GM13977 (cell line): ENCODE measurements around the gene TNFRSF6B.
A peak's percentile ranks its signal among the peaks of the same experiment; 100 is the strongest.

Experiments used
- DNase-seq: peaks from one replicate; pipeline ENCODE4 v3.0.0; 2012; ENCODE audit warnings: low spot score
- in situ Hi-C: fragments of 300-500 bp; cut with MboI; formaldehyde crosslinking; loops from one replicate; pipeline ENCODE4 v1.12.0; 2022; ENCODE audit warnings: low sequenced_read_pairs, low pct_unique_long_range_greater_than_20kb, mixed read lengths, inconsistent platforms; ENCODE audit not compliant: unreplicated experiment
- TF ChIP-seq, protein P1 (sequence below): IDR thresholded peaks from 2 replicates; pipeline ENCODE4 v1.5.1; 2012; ENCODE audit warnings: mild to moderate bottlenecking, control low read depth; ENCODE audit not compliant: insufficient read depth; ENCODE audit errors: extremely low read depth, missing control alignments

The TNFRSF6B gene

DNA sequence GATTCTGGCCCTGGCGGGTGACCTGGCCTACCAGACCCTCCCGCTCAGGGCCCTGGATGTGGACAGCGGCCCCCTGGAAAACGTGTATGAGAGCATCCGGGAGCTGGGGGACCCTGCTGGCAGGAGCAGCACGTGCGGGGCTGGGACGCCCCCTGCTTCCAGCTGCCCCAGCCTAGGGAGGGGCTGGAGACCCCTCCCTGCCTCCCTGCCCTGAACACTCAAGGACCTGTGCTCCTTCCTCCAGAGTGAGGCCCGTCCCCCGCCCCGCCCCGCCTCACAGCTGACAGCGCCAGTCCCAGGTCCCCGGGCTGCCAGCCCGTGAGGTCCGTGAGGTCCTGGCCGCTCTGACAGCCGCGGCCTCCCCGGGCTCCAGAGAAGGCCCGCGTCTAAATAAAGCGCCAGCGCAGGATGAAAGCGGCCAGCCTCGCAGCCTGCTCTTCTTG lies 42.3 kb downstream of the TNFRSF6B start:
- TF ChIP-seq, protein P1, sequence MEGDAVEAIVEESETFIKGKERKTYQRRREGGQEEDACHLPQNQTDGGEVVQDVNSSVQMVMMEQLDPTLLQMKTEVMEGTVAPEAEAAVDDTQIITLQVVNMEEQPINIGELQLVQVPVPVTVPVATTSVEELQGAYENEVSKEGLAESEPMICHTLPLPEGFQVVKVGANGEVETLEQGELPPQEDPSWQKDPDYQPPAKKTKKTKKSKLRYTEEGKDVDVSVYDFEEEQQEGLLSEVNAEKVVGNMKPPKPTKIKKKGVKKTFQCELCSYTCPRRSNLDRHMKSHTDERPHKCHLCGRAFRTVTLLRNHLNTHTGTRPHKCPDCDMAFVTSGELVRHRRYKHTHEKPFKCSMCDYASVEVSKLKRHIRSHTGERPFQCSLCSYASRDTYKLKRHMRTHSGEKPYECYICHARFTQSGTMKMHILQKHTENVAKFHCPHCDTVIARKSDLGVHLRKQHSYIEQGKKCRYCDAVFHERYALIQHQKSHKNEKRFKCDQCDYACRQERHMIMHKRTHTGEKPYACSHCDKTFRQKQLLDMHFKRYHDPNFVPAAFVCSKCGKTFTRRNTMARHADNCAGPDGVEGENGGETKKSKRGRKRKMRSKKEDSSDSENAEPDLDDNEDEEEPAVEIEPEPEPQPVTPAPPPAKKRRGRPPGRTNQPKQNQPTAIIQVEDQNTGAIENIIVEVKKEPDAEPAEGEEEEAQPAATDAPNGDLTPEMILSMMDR: no peak
- peak; percentile 55 for DNase-seq
- in situ Hi-C loops: no loop called here

DNA sequence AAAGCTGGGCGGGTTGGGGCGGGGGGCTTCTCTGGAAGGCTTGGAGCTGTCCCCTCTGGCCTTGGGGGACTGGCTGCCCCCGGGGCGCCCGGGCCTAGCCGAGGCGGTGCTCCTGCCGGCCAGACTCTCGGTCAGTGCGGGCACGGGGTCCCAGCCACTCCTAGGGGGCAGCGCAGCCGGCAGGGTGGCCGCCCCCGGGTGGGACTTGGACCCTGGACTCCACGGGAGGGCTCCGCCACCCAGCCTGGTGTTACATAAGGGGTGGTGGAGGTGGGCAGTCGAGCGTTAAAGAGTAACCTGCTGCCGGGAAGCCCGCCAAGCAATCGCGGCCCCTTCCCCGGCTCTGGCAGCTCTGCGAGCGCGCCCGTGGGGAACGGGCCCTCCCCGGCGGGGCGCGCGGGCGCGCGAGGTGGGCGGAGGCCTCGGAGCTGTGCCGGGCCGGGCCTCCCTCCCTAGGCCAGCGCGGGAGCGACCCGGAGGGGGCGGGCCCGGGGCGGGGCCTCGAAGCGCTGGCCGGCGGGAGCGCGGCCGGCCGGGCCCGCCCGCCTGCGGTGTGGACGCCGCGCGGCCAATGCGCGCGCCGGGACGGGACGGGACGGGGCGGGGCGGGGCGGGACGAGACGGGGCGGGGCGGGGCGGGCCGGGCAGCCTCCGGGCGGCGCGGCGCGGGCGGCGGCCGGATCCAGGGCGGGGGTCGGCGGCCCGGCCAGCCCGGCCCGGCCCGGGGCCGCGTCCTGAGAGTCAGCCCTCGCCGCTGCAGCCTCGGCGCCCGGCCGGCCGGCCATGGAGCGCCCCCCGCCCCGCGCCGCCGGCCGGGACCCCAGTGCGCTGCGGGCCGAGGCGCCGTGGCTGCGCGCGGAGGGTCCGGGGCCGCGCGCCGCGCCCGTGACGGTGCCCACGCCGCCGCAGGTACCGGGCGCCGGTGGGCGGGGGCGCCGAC lies 42.9 kb downstream of the TNFRSF6B start, which contains the start of gene SLC2A4RG:
SLC2A4RG (plus strand) TSS at position 647 of the 940 bp plus-strand sequence; CDS start at position 784, 137 bp downstream.
- TF ChIP-seq, protein P1: no peak
- in situ Hi-C loops: no loop called here
- DNase-seq: peak; percentile 99

DNA sequence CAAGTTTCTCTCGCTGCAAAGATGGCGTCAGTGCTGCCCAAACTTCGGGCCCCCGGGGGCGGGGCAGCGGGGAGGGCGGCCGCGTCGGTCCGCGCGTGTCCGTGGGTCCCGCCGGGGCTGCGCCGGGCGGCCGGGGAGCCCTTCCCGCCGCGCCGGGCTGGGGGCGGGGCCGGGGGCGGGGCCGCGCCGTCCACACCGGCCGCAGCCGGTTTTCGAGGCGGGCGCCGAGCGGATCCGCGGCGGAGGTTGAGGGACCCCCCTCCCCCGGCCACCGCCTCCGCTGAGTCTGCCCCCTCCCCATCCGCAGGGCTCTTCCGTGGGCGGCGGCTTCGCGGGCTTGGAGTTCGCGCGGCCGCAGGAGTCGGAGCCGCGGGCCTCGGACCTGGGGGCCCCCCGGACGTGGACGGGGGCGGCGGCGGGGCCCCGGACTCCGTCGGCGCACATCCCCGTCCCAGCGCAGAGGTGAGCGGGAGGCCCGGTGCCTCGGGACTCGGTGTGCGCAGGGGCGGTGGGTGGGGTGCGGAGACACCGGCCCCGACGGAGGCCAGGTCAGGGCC lies 43.7 kb downstream of the TNFRSF6B start:
- DNase-seq: peak; percentile 80
- TF ChIP-seq, protein P1: no peak
- in situ Hi-C loops: no loop called here

DNA sequence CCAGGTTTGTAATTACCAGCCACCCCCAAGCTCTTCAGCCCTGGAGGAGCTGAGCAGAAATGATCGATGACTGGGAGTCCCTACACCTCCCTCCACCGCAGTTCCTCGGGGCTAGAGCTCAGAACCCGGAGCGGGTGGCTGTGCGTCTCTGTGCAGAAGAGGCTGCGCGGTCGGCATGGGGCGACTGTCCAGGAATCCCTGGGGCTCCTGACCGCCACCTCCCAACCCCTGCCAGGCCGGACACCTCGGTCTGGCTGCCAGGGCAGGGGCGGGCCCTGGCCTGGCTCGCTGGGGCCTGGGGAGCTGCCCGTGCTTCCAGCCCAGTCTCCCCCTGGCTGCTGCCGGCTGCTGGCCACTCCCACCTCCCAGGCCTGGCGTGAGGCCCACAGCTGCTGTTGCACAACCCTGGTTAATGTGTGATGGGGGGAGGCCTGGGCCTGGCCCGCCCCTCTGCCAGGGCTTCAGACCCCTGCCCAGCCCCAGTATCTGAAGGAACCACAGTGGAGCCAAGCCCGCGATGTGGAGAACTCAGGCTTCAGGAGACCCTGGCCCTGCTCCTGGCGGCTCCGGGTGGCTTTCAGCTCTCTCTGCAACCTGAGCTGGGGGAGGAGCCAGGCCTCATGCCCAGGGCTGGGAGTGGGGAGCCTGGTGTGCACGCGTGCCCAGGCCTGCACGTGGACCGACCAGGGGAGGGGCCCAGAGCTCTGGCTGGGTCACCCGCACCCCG lies 44.3 kb downstream of the TNFRSF6B start:
- peak; percentile 79 for DNase-seq
- in situ Hi-C loops: no loop called here
- TF ChIP-seq, protein P1: peak; percentile 22

DNA sequence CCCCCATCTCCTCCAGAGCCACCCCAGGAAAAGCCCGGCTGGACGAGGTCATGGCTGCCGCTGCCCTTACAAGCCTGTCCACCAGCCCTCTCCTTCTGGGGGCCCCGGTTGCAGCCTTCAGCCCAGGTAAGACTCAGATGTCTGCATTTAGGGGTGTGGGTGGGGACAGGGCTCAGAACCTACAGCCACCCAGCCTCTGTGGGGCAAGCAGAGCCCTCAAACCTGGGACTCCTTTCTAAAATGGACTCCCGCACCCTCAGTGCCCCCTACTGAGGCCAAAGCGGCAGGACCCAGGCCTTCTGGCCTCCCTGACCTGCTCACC lies 44.9 kb downstream of the TNFRSF6B start:
- in situ Hi-C loops: no loop called here
- DNase-seq: no peak
- TF ChIP-seq, protein P1: no peak

DNA sequence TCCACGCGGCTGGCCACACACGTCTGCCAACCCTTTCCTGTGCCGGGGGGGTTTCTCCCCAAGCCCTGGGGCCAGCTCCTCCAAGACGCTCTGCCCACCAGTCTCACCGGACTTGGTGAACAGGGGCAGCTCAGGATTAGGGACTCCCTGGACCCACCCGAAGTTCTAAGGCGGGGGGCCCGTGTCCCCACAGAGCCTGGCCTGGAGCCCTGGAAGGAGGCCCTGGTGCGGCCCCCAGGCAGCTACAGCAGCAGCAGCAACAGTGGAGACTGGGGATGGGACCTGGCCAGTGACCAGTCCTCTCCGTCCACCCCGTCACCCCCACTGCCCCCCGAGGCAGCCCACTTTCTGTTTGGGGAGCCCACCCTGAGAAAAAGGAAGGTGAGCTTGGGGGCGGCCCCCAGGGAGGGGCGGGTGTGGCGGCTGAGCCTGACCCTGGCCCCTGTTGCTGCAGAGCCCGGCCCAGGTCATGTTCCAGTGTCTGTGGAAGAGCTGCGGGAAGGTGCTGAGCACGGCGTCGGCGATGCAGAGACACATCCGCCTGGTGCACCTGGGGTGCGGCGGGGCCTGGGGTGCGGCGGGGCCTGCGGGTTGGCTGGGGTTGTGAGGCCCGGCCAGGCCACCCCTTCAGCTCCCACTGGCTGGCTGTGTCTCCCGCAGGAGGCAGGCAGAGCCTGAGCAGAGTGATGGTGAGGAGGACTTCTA lies 45.4 kb downstream of the TNFRSF6B start:
- in situ Hi-C loops: no loop called here
- TF ChIP-seq, protein P1: no peak
- peak; percentile 36 for DNase-seq
